Measurements from ENCODE around the gene PER1. TPM values are rescaled to one million over a fixed set of nuclear protein-coding genes. Genes with fewer than 3 reads are reported as not detected.

The PER1 gene
- total RNA-seq, 1 donor from 2014 or later = 16.6 TPM

- DNase-seq (ENCODE audit: low read depth) = no peak
These were observed 11.9 kb downstream of the PER1 start for GRCh38 chr17:8140065-8141029.

GRCh38 chr17:8138672-8139371 lies 13.4 kb downstream of the PER1 start:
- peak; percentile 98 for DNase-seq (ENCODE audit: low read depth)

GRCh38 chr17:8138374-8138671 lies 13.9 kb downstream of the PER1 start:
- DNase-seq (ENCODE audit: low read depth) = no peak

GRCh38 chr17:8137645-8138373 lies 14.4 kb downstream of the PER1 start:
- DNase-seq (ENCODE audit: low read depth) = no peak

GRCh38 chr17:8133941-8134340 lies 18.3 kb downstream of the PER1 start:
- no peak for DNase-seq (ENCODE audit: low read depth)

DNA sequence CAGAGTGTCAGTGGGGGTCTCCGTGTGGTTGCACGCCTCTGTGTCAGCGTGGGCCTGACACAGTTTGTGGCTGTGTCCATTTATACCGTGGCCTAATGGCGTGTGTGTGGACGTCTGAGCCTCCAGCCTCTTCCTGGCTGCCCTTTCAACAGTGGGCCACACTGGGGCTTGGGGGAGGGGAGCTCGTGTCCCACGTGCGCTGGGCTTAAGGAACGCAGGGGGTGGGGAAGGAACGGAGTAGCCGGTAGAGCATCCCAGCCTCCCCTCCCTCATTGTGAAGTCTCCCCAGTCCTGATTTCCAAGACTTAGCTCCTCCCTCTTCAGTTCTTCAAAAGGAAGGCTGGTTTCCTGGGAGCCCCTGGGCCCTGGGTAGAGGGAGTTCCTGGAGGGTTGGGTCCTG lies 18.8 kb downstream of the PER1 start:
- DNase-seq (ENCODE audit: low read depth) = no peak

DNA sequence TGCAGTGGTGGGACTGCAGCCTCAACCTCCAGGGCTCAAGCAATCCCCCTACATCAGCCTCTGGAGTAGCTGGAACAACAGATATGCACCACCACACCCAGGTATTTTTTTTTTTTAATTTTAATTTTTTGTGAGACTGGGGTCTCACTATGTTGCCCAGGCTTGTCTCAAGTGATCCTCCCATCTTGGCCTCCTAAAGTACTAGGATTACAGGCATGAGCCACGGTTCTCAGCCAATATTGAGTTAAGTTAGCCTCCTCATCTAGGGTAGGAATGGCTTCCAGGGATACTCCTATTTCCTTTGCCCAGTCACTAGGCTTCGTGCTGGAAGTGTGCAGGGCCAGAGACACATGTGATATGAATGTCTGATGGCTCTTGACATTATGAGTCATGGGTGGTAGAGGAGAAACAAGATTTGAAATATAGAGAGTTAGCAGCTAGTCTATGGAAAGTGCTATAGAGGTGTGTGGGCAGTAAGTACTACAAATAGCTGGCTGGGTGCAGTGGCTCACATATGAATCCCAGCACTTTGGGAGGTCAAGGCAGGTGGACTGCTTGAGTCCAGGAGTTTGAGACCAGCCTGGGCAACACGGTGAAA lies 20.3 kb downstream of the PER1 start:
- no peak for DNase-seq (ENCODE audit: low read depth)

GRCh38 chr17:8128125-8128784 lies 23.9 kb downstream of the PER1 start:
- DNase-seq (ENCODE audit: low read depth) = no peak

GRCh38 chr17:8126491-8127066 lies 25.6 kb downstream of the PER1 start:
- DNase-seq (ENCODE audit: low read depth) = peak; percentile 49

DNA sequence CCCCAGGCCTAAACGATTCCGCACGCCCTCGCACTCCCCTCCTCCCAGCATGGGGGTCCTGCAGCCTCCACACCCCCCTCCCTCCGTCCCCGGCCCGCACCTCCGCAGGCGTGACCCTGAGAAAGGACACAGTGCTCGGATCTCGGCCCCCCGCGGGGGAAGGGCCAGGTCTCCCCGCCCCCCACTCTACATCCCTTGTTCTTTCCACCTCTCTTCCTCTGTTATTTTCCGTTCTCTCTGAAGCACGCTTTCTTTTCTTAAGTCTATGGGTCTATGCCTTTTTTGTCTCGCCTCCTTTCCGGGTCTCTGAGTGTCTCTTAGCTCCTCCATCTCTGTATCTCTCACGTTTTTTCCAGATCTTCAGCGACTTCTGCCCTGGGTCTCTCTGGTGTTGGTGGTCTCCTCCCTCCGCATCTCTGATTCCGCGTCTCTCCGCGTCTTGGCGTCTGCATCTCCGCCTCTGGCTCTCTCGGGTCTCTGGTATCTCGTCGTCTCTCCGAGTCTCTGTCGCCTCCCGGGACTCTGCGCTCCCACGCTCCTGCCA lies 26.2 kb downstream of the PER1 start:
- peak; percentile 20 for DNase-seq (ENCODE audit: low read depth)

- peak; percentile 77 for DNase-seq (ENCODE audit: low read depth)
These were observed 26.9 kb downstream of the PER1 start for GRCh38 chr17:8125154-8125946.

DNA sequence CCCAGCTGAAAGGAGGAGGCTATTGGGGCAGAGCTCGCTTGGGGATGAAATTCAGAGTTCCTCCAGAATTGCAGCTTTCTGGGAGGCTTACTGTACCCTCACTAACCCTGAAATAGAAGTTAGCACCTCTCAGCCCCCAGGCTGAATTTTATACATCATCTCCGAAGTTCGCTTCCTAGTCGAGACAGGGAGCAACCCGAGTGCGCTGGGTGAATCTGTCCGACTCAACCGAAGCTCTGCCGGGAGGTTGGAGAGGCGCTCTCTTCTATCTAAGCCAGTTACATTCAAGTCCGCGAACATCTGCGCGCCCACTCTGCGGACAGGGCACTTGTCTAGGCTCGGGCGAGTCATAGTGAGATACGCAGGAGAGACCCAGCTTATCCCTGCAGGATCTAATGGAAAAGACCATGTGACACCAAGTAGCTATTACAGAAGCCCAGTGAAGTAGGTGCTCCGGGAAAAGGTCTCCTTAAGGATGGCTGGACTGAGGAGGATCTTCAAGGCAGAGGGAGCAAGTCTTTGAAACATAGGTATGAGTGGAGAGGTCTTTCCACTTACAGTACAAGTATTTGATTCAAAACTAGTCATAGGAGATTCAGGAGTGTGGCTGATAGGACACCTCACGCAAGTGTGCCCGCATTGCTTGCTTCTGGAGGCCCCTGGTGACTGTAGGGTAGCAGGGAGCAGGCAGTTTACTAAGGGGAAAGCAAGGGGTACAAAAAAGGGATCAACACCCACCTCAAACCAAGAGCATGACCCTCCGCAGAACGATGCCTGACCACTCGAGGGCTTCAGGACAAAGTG lies 27.7 kb downstream of the PER1 start:
- peak; percentile 21 for DNase-seq (ENCODE audit: low read depth)

DNA sequence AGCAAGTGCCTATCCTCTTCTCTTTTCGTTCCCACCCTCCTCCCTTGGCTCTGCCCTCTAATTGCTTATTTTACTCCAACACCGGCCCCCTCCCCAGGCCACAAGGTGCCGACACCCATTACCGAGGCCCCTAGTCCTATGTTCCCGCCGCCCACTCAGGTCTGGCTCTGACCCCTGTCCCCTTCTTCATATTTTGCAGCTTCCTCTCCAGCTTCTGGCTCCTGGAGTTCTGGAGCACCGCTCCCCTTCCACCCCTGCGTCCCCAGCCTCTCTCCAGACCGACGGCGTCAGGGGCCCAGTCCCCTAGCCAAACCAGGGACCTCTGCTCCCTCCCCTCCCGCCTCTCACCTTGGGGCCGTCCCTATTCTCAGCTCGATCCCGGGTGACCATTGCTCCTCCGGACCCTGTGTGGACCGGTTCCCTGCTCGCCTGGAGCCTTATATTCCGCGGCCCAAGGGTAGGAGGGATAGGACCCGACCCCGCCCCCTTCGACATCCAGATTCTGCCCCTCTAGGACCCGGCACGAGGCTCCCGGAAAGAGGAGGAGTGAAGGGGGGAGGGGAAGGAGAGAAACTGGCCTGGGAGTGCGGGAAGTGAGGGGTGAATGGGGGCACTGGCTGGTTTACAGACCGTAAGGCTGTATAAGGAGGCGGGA lies 28.4 kb downstream of the PER1 start, which contains the start of gene HES7:
TSS of gene HES7 (minus strand) at position 412 of the 655 bp plus-strand sequence. CDS start at position 390, 22 bp downstream.
- DNase-seq (ENCODE audit: low read depth) = peak; percentile 42

DNA sequence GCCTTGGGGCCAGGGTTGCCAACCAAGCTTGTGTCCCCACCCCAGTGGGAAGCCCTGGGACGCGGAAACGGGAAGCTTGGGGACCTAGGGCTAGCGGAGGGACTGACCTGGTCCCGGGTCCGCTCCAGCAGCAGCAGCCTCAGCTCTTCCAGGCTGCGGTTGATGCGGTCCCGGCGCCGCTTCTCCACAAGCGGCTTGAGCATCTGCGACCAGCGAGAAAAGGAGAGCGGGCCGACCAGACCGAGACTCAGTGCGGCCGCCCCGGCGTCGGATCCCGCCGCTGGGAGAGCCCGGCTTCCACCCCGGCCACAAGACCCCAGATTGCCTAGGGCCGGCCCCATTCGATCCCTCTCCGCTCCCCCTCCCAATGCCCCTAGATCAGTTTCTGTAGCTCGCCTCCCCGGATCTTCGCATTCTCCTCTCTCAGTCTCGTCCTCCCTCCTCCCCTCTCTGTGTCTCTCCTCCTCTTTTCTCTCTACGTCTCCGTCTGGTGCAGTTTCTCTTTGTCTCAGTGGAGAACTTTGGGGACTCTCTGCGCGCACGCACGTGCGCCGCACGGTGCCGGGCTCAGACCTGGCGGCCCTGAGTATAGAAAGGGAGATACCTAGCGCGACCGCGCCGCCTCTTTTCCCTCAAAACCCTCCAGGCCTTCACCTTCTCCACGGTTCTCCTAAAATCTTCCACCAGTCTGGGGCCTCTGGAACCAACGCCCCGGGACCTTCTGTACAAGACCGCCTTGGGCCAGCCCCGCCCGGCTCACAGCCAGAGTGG lies 29.1 kb downstream of the PER1 start:
- DNase-seq (ENCODE audit: low read depth) = peak; percentile 45

GRCh38 chr17:8122422-8122923 lies 29.7 kb downstream of the PER1 start:
- peak; percentile 72 for DNase-seq (ENCODE audit: low read depth)

DNA sequence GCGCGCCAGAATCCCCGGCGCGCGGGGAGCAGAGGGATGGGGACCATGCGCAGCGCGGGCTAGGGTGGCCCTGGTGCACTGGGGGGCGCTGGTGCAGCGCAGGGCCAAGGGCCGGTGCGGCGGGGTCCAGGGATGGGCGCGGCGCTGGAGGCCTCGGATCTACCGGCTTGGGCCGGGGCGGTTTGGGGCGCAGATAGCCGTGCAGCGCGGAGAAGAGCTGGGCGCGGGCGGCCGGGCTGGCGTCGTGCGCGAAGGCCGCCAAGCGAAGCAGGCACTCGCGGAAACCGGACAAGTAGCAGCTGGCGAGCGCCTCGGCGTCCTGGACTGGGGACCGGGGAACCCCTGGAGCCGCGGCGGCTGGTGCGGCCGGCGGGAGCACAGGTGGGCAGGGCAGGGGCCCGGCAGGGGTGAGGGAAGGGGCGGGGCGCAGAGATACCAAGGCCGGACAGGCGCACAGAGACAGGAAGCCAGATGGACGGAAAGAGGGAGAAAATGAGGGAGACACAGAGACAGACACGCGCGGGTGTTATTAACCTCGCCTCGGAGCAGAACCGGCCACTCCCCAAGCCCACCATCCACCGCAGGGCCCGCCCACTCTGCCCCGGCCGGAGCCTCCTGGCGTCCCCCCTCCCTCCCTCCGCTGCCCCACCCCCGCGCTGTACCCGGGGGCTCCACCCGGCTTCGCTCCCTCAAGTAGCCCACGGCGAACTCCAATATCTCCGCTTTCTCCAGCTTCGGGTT lies 30.4 kb downstream of the PER1 start:
- peak; percentile 82 for DNase-seq (ENCODE audit: low read depth)

Measured in myocyte (in vitro differentiated cells).